GM18868 (cell line): Measurements from ENCODE around the gene ZBTB46.

Source experiments
- ATAC-seq: cut with Tn5 transposase; IDR thresholded peaks from one replicate; pipeline ENCODE4 v1.9.1; 2021; ENCODE audit warnings: mild to moderate bottlenecking, moderate library complexity; ENCODE audit not compliant: unreplicated experiment

ZBTB46 gene

DNA sequence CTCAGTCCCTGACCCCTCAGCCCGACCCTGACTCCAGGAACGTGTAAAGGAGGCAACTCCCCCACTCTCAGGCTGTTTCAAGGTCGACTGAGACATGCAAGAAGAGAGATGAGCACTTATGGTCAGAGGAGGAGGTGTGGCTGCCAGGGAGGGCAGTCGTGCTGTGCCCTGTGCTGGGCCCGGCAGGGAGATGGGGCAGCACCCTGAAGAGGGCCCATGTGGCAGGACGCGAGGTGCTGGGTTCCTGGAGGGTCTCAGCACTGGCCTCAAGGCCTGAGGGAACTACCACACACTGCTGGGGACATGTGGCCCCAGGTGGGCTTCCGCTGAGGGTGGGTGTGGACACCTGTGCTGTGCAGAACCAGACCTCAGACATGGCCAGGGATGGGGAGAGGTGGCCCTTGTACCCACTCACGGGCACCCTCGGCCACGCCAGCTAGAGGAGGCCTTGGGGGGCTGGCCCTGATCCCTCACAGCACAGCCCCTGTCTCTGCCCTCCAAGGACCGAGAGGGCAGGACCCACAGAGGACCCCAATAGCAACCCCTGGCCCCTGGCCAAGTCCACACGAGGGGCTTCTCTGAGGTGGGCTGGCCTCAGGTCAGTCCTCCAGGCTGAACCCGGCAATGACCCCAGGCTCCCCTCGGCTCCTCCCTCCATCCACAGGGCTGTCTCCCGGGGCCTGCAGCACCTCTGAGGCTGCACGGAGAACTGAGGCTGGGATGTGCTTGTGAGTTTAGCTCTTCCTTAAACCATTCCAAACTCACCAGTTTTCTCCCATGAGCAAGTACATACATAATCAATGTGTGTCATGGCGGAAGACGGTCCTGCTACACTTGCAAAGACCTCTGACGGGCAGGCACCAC, 82.8 kb downstream of the ZBTB46 start:
- no peak for ATAC-seq

DNA sequence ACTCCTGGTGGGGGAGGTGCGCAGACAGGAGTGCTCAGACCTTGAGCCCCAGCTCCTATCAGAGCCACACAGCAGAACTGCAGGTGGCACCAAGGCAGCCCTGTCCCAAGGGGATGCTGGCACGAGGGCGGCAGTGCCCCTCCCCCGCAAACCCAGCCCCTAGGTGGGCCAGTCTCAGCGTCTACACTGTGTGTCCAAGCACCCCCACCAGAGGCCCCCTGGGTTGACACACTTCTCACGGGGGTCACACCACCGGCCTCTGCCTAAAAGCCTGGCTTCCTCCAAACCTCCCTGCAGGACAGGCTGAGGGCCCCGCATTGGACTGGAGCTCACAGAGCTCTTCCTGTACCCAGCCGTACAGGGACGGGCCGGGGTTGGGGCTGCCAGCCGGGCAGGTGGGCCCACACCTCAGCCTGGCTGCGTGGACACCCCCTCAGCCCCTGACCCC, 83.4 kb downstream of the ZBTB46 start:
- no peak for ATAC-seq

DNA sequence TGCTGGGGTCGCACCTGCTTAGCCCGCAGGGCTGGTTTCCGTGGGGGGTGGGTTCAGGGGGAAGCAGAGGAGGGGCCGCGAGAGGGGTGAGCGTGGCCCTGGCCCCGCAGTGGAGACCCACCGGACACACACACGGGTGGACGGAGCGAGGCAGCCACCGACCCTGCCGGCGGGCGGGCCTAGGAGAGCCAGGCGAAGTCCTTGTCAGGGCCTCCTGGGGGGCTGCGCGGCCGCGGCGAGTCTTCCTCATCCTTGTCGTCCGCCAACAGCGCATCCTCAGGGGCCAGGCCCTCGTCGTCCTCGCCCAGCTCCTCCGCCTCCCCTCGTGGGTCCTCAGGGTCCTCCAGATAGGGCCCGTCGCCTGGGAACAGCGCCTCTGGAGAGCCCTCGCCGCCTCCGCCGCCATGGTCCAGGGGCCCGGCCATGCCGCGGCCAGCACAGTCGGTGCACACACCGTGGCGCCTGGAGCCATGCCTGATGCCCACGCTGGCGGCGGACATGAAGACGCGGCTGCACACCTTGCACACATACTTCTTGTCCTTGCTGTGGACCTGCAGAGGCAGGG, 84.2 kb downstream of the ZBTB46 start:
- ATAC-seq = no peak

DNA sequence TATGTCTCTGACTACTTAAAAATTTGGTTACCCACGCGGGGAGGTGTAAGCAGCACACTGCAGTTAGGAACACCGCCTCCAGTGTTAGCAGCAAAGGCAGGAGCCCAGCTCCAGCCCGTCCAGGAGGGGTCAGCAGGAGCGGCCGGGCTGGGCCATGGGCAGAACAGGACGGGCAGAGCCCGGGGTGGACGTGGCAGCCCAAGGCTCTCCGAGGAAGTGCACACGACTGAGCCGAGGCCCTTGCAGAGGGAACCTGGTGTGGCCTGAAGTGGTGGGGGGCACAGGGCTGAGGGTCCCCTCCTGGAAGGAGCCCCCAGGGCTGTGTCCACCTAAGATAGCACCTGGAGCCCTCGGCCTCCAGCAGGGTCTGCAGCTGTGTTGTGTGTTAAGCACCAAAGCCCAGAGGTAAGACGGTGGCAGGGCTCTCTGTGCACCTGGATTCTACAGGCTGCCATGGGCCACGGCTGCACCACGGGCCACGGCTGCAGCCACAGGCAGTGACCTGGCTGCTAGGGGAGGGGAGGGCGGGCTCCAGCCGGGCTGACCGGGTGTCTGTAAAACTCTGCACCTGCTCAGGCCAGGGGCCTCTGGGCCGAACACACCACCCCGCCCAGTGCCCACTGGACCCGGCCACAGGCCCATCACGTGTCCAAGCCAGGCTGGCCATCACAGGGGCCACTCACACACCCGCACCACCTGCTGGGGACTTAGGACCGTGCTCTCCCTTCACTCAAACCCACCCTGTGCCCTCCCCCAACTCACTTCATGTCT, 84.9 kb downstream of the ZBTB46 start:
- ATAC-seq = no peak

DNA sequence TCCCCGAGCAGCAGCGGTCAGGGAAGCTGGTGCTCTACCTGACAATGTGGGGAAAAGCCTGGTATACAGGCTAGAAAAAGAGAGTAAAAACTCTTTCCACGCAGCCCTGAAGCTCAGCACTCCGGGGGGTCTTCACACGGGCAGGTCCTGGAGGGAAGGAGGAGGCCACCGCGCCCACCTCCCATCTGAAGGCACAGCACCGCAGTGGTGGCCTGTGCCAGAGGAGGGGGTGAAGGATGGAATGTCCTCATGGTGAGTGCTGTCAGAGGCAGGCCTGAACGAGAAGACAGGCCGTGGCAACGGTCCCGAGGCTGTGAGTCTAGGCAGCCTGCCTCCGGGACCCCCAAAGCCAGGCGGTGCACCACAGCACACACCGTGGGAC, 85.6 kb downstream of the ZBTB46 start:
- ATAC-seq = no peak

DNA sequence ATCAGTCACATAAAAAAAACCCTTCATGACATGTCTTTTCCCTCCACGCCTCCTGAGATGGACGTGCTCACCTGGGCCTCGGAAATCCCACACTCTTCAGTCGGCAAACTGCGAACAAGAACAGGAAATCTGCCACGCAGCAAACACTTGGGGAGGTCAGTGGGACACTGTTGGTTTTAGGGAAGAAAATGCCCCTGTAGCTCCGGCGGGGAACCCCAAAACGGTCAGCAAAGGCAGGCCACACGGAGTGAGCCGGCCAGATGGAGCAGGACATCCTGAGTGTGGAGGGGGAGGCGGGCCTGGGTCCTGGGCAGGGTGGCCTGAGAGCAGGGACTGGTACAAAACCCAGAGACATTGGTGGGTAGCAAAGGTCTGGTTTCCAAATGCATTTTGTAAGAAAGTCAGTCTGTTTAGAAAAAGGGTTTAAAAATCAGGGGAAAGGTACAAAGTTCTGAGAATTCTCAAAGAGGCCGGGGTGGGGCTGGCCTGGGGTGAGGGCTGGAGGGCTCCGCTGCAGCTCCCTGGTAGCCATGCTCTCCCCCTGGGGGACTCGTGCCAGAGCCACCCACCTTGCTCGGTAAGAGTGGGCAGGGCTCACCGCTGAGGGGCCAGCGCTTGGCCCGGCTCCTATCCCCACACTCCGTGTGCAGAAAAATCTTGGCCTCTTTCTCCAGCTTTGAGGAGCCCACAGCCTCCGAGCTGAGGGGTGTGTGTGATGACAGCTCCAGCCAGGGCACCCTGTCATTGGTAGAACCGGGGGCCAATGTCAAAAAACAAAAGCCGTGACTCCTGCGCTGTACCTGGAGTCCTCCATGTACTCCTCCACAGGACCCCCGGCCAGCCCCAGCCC, 86.3 kb downstream of the ZBTB46 start:
- no peak for ATAC-seq

DNA sequence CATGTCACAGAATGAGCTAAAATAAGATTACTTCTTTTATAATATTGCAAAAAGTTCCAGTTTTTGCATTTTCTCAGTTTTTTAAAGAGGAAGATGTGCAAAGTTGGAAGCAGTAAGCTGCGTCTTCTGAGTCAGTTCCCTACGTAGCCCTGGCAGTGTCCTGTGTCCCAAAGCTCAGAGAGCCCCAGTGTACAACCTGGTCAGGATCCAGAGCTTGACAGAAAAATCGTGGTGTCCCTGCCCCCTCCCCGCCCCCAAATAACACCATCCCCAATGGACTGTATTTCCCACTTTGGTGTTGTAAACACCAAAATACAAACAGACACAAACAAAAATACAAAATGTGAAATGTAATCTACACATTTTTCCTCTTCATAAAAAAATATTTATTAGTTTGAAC, 86.9 kb downstream of the ZBTB46 start:
- ATAC-seq = no peak

DNA sequence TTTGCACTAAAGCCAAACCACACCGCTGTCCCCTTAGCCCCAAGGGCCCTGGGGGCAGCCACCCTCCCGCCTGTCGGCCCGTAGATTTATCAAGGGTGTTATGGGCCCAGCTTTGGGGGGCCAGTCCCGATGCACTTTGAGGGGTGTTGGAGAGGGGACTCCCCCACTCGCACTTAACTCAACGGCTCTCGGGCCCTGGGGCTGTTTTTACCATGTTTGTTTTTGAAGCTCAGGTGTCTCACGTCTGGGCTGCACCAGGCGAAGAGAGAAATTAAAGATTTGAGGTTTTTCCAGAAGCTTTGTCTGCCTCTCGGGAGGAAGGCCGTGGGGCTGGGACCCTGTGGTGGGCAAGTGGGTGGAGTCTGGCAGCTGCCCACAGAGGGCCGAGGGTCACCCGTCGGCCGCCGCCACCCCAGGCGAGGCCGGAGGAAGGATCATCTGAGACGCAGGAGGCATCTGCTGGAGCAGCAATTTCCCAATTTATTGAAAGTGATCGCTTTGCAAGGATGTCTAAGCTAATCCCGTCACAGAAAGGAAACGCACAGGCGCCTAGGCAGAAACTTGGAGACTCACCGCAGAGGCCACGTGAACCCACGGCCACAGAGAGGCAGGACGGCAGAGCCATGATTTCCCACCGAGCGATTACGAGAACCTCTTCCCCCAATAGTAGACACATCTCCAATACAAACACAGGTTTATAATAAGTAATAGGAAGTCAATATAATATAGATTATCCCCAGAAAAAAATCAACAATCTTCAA, 87.7 kb downstream of the ZBTB46 start:
- ATAC-seq = no peak

DNA sequence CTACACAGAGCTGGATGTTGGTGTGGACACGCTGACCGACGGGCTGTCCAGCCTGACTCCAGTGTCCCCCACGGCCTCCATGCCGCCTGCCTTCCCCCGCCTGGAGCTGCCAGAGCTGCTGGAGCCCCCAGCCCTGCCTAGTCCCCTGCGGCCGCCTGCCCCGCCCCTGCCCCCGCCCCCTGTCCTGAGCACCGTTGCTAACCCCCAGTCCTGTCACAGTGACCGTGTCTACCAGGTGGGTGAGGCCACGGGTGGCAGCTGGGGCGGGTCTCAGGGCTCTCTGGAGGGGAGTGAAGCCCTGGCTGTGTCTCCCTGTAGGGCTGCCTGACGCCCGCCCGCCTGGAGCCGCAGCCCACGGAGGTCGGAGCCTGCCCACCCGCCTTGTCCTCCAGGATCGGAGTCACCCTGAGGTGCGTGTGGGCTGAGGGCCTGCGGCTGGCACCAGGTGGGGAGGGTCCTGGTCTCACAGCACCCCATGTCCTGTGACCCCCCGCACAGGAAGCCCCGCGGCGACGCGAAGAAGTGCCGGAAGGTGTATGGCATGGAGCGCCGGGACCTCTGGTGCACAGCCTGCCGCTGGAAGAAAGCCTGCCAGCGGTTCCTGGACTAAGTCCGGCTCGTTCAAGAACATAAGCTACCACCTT, 88.6 kb downstream of the ZBTB46 start:
- no peak for ATAC-seq

DNA sequence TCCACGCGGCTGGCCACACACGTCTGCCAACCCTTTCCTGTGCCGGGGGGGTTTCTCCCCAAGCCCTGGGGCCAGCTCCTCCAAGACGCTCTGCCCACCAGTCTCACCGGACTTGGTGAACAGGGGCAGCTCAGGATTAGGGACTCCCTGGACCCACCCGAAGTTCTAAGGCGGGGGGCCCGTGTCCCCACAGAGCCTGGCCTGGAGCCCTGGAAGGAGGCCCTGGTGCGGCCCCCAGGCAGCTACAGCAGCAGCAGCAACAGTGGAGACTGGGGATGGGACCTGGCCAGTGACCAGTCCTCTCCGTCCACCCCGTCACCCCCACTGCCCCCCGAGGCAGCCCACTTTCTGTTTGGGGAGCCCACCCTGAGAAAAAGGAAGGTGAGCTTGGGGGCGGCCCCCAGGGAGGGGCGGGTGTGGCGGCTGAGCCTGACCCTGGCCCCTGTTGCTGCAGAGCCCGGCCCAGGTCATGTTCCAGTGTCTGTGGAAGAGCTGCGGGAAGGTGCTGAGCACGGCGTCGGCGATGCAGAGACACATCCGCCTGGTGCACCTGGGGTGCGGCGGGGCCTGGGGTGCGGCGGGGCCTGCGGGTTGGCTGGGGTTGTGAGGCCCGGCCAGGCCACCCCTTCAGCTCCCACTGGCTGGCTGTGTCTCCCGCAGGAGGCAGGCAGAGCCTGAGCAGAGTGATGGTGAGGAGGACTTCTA, 89.2 kb downstream of the ZBTB46 start:
- no peak for ATAC-seq

DNA sequence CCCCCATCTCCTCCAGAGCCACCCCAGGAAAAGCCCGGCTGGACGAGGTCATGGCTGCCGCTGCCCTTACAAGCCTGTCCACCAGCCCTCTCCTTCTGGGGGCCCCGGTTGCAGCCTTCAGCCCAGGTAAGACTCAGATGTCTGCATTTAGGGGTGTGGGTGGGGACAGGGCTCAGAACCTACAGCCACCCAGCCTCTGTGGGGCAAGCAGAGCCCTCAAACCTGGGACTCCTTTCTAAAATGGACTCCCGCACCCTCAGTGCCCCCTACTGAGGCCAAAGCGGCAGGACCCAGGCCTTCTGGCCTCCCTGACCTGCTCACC, 89.7 kb downstream of the ZBTB46 start:
- no peak for ATAC-seq

DNA sequence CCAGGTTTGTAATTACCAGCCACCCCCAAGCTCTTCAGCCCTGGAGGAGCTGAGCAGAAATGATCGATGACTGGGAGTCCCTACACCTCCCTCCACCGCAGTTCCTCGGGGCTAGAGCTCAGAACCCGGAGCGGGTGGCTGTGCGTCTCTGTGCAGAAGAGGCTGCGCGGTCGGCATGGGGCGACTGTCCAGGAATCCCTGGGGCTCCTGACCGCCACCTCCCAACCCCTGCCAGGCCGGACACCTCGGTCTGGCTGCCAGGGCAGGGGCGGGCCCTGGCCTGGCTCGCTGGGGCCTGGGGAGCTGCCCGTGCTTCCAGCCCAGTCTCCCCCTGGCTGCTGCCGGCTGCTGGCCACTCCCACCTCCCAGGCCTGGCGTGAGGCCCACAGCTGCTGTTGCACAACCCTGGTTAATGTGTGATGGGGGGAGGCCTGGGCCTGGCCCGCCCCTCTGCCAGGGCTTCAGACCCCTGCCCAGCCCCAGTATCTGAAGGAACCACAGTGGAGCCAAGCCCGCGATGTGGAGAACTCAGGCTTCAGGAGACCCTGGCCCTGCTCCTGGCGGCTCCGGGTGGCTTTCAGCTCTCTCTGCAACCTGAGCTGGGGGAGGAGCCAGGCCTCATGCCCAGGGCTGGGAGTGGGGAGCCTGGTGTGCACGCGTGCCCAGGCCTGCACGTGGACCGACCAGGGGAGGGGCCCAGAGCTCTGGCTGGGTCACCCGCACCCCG, 90.3 kb downstream of the ZBTB46 start:
- ATAC-seq = no peak

DNA sequence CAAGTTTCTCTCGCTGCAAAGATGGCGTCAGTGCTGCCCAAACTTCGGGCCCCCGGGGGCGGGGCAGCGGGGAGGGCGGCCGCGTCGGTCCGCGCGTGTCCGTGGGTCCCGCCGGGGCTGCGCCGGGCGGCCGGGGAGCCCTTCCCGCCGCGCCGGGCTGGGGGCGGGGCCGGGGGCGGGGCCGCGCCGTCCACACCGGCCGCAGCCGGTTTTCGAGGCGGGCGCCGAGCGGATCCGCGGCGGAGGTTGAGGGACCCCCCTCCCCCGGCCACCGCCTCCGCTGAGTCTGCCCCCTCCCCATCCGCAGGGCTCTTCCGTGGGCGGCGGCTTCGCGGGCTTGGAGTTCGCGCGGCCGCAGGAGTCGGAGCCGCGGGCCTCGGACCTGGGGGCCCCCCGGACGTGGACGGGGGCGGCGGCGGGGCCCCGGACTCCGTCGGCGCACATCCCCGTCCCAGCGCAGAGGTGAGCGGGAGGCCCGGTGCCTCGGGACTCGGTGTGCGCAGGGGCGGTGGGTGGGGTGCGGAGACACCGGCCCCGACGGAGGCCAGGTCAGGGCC, 90.9 kb downstream of the ZBTB46 start:
- no peak for ATAC-seq

DNA sequence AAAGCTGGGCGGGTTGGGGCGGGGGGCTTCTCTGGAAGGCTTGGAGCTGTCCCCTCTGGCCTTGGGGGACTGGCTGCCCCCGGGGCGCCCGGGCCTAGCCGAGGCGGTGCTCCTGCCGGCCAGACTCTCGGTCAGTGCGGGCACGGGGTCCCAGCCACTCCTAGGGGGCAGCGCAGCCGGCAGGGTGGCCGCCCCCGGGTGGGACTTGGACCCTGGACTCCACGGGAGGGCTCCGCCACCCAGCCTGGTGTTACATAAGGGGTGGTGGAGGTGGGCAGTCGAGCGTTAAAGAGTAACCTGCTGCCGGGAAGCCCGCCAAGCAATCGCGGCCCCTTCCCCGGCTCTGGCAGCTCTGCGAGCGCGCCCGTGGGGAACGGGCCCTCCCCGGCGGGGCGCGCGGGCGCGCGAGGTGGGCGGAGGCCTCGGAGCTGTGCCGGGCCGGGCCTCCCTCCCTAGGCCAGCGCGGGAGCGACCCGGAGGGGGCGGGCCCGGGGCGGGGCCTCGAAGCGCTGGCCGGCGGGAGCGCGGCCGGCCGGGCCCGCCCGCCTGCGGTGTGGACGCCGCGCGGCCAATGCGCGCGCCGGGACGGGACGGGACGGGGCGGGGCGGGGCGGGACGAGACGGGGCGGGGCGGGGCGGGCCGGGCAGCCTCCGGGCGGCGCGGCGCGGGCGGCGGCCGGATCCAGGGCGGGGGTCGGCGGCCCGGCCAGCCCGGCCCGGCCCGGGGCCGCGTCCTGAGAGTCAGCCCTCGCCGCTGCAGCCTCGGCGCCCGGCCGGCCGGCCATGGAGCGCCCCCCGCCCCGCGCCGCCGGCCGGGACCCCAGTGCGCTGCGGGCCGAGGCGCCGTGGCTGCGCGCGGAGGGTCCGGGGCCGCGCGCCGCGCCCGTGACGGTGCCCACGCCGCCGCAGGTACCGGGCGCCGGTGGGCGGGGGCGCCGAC, 91.7 kb downstream of the ZBTB46 start, which contains the start of gene SLC2A4RG:
SLC2A4RG (plus strand) TSS at position 647 of the 940 bp plus-strand sequence; CDS start at position 784, 137 bp downstream.
- peak; percentile 45 for ATAC-seq

DNA sequence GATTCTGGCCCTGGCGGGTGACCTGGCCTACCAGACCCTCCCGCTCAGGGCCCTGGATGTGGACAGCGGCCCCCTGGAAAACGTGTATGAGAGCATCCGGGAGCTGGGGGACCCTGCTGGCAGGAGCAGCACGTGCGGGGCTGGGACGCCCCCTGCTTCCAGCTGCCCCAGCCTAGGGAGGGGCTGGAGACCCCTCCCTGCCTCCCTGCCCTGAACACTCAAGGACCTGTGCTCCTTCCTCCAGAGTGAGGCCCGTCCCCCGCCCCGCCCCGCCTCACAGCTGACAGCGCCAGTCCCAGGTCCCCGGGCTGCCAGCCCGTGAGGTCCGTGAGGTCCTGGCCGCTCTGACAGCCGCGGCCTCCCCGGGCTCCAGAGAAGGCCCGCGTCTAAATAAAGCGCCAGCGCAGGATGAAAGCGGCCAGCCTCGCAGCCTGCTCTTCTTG, 92.4 kb downstream of the ZBTB46 start:
- ATAC-seq = no peak

DNA sequence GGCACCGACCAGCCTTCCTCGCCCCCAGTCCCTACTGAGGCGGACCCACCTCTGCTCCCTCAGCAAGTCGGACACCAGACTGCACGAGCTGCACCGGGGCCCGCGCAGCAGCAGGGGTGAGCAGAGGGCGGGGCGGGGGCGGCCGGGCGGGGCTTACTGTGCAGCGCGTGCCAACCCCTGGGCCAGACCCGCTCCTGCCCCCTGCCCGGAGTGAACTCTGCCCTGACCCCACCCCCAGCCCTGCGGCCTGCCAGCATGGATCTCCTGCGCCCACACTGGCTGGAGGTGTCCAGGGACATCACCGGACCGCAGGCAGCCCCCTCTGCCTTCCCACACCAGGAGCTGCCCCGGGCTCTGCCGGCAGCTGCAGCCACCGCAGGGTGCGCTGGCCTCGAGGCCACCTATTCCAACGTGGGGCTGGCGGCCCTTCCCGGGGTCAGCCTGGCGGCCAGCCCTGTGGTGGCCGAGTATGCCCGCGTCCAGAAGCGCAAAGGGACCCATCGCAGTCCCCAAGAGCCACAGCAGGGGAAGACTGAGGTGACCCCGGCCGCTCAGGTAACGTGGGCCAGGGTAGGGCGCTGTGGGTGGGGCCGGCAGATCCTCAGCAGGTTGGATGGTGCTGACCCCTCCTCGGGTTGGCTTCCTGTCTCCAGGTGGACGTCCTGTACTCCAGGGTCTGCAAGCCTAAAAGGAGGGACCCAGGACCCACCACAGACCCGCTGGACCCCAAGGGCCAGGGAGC, 92.9 kb downstream of the ZBTB46 start:
- no peak for ATAC-seq

DNA sequence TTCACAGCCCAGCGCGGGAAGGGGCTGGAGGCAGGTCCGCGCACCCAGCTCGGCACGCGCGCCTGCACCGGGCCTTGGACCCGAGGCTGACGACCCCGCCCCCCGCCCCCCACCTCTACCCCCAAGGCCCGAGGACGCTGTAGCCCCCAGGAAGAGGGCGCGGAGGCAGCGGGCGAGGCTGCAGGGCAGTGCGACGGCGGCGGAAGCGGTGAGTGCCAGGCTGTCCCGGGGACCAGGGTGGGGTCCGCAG, 93.4 kb downstream of the ZBTB46 start:
- no peak for ATAC-seq
